ENCODE data around the gene ING5.
"Not testable (repeated sequence)": the region's sequence is repeated elsewhere in the genome, so short reads cannot be mapped to it uniquely, and the experiment has no call there.

Gene ING5

DNA sequence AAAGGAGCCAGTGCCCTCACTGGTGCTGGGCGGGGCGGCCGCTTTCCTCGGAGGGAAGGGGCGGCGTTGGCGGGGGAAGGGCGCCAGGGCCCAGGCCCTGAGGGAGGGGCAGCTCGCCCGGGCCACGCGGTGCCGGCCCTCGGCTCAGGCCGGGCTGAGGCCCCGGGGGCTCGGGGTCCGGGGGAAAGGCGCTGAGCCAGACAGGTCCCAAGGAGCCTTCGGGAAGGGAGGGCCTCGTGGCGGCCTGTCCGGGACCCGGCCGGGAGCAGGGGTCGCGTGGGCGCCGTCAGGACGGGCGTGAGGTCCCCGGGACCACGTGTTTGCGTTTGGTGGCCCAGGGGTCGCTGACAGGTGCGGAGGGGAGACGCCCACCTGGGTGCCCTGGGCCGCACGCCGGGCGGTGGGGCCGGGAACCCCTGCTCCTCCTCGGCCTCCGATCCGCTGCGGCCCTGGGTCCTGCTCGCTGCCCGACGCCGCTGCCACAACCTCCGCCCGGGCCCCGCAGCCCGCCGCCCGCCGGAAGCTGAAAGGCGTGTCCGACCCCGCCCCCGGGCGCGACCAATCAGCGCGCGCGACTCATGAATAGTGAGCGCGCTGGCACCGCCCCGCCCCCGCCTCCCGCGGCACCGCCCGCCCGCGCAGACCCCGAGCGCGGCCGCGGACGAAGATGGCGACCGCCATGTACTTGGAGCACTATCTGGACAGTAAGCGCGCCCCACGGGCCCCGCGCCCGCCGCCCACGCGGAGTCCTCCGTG is at the start of gene ING5:
Gene ING5 (plus strand): TSS at position 641 of the 756 bp plus-strand sequence. CDS start 27 bp downstream, at position 668.
- peak; percentile 97 for DNase-seq

DNA sequence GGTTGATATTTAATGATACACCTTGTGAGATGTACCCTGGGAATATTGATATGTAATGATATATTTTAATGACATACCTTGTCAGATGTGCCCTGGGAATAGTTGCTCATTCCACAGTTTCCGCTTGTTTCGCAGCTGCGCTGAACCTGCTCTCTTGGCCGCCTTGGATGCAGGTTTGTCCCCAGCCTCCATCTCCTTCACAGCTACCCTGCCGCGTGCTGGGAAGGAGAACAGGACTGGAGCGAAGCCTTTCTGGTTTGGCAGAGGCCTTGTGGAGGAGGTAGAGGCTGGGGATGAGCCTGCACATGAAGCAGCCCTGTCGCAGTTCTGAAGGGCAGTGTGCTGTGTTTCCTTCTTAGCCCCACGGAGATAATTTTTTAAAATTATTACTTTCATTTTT is 49.7 kb upstream of the ING5 start:
- DNase-seq = no peak

DNA sequence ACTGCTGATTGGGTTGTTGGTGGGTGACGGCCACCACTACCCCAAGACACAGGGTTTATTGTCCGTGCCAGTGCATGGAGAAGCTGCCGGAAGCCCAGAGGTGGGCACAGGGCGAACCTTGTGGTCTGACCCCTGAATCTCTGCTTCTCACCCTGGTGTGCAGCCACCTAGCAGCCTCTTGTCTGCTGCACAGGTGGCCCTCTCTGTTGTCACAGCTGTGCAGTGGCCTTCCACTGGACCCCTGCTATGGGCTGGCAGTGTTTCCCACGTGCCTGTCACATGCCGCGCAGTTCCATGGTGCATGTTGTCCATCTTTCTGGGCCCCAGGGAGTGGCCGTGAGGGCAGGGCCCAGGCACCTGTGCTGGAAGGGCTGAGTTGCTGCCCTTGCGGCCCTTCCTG is 49.1 kb upstream of the ING5 start:
- no peak for DNase-seq

DNA sequence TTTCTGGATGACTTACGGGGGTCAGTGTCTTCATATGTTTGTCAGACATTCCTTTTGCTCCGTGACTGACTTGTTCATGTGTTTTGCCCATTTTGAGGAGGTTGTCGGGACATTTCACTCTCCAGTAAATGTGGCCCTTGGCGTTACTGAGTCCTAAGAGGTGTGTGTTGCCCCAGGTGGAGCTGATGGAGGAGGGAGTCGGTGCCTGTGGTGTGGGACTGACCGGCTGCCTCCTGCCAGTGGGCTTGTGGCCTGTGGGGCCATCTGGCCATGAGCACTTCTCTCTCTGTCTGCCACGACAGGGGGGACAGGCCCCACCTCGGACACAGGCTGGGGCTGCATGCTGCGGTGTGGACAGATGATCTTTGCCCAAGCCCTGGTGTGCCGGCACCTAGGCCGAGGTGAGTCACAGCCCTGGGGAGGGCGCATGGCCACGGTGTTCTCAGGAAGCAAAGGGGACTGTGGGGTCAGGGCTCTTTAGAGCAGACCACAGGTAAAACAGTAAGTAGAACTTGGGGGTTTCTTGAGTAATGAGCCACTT is 48.6 kb upstream of the ING5 start:
- DNase-seq = no peak

DNA sequence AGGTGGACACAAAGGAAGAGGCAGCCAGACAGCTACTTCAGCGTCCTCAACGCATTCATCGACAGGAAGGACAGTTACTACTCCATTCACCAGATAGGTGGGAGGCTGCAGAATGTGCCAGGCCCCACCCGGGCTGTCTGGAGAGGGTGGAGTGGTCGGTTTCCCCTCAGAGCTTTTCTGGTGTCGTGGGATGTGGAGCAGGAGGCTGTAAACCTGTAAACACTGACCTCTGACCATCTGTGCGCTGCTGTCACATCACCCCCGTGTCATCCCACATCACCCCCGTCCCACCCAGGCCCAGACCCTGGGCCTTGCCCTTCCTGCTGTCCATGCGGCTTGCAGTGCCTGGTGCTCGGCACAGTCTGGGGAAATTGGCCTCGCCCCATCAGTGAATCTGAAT is 47.3 kb upstream of the ING5 start:
- DNase-seq = no peak

DNA sequence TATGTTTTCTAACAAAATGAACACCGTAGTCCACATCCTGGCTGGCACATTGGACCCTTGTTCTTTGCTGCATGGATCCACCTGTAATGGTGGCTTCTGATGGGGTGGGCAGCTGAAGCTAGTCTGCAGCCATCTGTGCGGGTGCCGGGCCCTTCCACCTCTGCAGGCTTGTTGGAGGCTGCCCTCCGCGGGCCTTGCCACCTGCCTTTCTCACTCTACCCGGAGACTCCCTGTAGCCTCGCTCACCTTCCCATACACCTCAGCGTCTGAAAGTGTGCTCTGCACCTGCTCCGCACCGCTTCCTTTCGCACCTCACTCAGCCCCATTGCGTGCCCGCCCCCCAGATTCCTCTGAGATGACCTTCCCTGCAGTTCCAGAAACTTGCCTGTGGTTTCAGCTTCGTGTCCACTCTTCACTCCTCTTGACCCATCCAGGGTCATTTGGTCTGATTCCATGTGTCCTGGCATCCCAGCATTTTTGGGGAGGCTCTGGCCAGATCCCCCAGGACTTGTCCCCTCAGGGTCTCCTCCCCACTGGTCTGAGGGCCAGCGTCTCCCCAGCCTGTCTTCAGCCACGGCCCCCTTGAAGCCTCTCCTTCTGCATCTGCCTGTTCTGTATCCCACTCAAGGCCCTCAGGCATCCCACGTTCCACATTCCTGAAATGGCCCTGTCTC is 46.2 kb upstream of the ING5 start:
- DNase-seq = no peak

DNA sequence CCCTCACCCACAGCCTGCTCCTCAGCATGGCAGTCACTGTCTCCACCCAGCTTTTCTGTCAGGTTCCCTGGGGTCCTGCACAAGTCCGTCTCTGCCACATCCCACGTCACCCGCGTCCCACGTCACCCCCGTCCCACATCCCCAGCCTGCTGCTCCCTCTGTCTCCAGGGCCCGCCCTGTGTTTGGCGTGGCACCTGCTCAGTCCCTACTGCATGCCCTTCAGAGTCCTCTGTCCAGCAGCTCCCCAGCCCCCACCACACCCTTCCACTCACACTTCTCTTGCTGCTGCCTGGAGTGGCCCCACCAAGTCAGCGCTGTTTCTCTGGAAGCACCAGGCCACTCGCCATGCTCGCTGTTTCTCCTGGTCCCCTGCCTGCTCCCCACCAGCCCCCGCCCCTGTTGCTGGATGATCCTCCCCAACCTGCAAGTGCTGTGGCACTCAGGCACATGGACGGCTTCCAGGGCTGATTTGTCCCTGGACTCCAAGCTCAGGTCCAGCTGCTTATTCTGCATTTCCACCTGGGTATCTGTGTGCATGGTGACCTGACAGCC is 45.6 kb upstream of the ING5 start:
- DNase-seq = no peak

DNA sequence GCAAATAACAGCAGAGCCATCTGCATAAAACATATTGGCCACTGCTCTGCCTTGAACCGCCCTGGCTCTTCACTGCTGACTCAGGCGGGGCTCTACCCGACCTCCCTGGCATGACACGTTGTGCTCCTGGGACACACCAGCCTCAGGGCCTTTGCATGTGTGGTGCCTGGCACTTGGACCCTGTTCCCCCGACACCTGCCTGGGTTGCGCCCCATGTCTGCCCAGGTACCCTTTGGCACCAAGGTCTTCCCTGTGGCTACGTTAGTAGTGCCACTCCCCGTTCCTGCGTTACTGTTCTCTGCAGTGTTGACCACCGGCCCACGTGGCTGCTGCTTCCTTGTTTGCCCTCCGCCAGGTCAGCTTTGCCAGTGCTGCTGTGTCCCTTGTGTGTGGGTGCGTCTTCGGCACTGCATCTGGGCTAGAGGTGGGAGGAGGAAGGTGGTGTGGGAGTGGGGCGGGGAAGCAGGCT is 44.0 kb upstream of the ING5 start:
- no peak for DNase-seq

DNA sequence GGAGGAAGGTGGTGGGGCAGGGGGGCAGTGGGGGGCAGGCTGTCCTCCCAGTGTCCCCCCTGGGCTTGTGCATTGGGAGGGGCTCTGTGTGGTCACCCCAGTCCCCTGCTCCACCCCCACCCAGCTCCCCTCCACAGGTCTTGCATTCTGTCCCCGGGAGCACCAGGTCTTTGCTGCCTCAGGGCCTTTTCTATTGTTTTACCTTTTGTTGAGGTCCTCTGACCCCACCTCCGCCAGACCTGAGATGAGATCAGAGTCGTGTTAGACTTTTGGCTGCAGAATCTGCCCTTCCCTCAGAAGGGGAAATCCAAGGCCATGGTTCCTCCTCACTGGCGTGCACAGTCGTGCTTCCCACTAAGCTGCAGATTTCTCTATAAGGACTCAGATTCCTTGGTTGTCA is 43.5 kb upstream of the ING5 start:
- no peak for DNase-seq

DNA sequence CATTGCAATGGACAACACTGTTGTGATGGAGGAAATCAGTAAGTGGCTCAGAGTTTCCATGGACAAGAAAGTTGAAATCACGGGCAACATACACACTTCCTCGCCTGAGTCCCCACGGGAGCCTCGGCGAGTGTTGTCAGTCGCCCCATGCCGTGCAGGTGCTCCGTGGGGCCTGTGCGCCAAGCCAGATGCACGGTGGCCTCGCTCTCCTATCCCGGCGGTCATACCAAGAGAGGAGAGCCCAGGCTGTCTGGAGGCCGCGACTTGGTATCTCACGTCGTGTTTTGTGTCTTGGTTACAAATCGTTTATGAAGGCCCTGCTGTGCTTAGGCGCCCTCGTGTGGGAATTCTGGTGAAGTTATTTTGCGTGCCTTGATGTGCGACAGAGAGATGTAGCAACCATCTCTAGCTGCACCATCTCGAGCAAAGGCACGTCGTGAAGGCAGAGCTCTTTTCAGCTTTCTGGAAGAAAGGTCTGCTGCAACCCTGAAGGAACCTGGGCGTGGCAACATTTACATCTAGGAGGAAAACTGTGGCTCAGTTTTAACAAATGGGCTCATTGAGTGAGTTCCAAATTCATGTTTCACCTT is 42.6 kb upstream of the ING5 start:
- peak; percentile 32 to 50 for DNase-seq

DNA sequence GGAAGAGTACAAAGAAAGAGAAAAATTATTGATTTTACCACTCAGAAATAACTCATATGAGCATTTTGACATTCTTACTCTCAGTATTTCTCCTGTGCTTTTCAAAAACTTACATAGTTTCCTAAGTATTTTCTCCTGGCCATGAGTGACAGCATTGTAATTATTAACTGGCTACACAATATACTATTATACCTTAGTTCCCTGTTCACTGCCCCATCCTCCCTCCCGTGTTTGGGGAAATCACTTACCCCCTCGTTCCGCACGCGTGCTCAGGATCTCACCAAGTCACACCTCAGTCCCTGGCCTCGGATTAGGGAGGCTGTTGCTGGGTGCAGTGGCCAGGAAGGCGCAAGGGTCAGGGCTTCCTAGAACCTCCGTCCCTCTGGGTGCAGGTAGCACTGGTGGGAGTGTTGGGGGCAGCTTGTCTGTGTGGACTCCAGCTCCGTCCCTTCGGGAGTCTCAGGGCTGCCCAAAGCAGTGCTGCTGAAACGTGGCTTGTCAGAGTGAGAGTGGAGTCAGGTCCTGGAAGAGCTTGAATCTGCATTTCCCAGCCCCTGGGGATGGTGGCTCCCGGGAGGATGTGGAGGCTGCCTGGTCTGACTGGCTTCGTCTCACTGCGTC is 41.1 kb upstream of the ING5 start:
- DNase-seq = no peak

DNA sequence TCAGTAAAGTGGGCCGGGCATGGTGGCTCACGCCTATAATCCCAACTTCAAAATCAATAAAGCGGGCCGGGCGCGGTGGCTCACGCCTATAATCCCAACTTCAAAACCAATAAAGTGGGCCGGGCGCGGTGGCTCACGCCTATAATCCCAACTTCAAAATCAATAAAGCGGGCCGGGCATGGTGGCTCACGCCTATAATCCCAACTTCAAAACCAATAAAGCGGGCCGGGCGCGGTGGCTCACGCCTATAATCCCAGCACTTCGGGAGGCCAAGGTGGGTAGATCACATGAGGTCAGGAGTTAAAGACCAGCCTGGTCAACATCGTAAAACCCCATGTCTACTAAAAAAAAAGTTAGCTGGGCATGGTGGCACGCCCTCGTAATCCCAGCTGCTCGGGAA is 39.1 kb upstream of the ING5 start:
- DNase-seq = not testable (repeated sequence)

DNA sequence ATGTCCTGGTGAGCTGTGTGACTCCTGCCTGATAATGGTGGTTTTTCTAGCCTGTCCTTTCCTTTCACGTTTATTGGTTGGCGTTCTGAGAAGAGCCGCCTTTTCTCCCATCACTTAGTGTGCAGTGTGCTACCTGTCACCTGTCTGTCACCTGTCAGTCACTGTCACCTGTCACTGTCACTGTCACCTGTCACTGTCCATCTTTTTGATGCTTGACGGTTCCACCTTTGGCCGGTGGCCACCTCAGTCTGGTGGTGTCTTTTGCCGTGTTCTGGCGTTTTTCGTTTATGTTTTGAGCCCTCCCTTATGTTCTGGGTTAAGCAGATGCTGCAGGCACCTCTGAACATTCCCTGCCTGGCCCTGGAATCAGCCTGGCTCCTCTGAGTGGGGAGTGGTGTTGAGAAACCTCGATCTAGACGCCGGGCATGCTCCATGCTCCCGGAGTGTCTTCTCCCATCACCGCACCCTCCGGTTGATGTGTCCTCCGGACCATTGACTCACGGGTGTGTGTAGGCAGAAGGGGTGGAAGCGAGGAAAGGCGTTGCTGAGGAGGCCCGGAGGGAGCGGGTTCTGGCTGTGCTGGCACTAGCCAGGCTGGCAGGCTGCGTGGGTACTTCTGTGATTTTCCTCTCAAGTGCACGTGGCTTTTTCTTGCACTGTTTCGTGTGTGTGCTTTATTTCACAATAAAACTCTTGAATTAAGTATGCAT is 36.0 kb upstream of the ING5 start:
- no peak for DNase-seq

DNA sequence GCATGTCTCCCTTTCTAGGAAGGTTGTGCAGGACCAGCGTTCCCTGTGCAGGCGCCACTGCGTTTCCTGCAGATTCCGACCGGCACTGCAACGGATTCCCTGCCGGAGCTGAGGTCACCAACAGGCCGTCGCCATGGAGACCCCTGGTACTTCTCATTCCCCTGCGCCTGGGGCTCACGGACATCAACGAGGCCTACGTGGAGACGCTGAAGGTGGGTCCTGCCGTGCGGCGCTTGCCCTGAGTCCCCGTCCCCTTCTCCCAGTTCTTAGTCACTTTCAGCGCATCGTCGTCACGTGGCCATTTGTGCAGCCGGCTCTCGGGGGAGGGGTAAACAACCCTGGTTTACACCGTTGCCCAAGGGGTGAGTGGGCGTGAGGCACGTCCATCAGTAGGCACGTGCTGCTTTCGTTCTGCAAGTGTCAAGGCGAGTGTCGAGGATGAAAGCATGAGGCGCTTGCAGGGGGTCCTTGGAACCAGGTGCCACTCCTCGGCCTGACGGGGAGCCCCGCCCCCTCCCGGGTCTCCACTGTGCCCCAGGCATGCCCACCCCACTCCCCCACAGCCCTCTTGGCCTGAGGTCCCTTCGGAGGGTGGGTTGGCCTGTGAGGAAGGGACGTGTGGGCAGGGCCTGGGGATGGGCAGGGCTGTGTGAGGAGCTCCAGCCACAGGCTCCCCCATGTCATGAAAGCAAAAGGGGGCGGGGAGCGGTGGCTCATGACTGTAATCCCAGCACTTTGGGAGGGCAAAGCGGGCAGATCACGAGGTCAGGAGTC is 35.0 kb upstream of the ING5 start:
- no peak for DNase-seq

DNA sequence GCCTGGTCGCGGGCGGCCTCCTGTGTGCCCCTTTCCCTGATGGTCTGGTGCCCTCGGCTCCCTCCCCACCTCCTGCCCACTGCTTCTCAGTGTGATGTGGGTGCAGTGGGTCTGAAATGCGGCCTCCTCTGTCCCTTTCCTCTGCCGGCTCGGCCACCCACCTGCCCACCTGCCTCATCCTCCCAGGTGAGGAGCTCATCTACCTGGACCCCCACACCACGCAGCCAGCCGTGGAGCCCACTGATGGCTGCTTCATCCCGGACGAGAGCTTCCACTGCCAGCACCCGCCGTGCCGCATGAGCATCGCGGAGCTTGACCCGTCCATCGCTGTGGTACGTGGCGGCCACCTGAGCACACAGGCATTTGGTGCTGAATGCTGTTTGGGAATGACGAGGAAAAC is 33.5 kb upstream of the ING5 start:
- DNase-seq = no peak

DNA sequence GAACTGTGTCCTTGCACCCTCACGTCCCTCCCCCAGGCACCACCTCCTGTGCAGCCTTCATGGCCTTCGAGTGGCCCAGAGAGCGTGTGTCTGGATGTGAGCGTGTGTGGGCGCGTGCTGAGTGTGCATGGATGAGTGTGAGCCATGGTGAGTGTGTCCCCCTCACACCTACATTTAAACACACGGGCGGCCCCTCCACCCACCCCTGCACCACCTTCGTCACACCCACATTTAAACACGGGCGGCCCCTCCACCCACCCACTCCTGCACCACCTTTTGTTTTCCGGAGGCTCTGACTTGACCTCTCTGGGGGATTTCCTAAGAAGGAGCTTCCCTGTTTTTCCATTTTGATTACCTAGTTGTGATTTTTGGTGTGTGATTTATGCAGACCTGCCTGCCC is 33.0 kb upstream of the ING5 start:
- DNase-seq = no peak

DNA sequence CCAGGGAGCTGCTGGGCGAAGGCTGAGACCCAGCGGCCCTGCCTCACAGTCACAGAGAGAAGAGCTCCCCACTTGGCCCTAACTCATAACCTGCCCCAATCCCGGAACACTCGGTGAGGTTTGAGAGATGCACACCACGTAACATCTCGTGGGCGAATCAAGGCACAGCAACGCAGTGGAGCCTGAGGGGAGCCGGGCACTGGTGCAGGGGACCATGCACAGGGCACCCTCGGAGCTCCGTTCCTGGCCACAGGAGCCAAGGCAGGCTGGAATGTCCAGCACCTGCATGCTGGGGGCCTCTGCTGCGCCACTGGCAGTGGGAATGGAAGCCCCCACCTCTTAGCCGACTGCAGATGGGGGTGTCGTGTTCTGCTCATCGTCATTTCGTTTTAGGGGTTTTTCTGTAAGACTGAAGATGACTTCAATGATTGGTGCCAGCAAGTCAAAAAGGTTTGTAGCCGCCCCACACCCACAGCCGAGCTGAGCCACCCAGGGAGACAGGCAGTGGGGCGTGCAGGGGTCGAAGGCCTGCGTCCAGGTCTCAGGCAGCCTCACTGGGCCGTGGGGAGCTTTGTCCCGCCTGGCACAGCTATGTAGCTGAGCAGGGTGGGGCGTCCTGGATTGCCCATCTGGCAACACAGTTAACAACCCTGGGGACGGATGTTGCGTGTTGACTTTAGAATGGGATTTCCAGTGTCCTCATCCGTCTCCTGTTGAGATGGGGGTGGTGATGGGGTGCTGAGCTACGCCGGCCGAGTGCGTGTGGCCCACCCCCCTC is 31.3 kb upstream of the ING5 start:
- no peak for DNase-seq

DNA sequence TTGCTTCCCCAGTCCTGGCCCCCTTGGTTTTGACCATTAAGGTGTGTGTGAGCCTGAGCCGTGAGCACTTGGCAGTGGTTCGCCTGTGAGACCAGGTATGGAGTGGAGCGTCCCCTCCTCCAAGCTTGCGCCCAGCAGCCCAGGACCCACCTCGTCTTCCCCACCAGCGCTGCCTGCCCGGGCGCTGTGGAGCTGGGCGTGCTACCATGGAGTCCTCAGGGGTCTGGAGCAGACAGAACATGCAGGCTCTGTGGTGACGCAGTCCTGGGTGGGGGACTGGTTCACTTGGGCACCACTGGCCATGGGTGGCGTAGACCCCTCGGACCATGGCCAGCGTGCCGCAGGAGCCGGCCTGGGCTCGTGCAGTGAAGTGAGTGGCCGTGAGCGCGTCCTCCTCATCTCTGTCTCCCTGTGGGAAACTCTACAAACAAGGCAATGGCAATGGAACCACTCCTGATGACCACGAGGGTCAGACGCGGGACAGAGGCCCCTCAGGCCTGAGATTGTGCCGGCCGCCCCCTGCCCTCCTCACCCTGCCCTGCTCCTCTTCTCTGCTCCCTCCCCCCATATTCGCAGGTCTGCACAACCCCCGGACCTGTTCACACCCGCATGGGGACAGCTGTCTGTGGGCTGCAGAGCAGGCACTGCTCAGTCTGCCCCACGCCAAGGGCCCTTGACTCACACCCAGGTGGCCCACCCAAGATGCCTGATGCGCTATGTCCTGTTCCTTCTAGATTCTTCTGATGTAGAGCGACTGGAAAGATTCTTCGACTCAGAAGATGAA is 30.2 kb upstream of the ING5 start:
- no peak for DNase-seq

DNA sequence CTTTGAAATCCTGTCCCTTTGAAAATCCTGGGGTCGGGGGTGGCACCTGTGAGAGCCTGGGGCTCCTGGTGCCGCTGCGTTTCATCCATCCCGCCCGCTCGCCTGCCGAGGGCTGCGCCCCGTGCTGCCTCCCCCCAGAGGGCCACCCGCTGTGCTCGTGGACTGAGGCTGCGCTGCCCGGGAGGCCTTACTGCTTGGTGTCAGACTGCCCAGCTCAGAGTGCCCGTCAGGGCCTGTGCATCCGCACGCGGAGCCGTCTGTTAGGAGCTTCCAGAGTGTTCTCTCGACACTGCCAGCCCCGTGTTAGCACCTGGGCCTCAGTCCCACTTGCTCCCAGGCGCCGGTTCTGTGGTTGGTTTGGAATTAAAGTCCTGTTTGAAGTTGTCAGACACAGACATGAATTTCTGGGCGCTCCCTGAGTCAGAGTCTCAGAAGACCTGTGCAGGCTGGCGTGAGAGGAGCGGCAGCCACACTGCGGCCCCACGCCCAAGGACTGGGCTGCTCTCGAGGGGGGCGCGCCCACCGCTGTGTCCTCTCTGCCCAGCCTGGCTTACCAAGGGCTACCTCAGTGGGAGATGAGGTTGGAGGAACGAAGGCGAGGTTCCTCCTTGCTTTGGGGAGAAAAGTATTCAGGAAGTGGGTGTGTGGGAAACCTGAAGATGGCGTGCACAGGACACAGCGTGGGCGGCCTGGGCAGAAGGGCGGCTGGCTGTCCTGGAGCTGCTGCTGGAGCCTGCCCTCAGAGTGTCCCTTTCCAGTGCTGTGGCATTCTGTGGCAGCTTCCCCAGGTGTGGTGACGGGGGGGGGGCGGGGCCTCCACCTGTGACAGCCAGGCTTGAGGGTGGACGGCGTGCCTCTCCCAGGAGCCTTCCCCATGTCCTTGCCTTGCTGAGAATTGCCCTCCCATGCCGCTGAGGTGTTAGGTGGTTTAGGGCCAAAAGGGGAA is 29.3 kb upstream of the ING5 start:
- DNase-seq = no peak
